Effector memory CD8-positive, alpha-beta T cell (primary cell): ENCODE results near the gene FCRL5.
"Not testable (repeated sequence)": the region's sequence is repeated elsewhere in the genome, so short reads cannot be mapped to it uniquely, and the experiment has no call there.

Source experiments
- ATAC-seq: fragments of 150-1000 bp; cut with Tn5 transposase; replicated peaks from 2 replicates; pipeline ENCODE4 v1.10.0; 2021; ENCODE audit warnings: mild to moderate bottlenecking, moderate library complexity
- DNase-seq, 3 experiments: peaks; one replicate each; pipeline ENCODE4 v3.0.0; 2021
- H3K27ac Mint-ChIP-seq, 2 donors: one replicate each; pipeline ENCODE4 v1.8.0; 2022; ENCODE audit warnings: mild to moderate bottlenecking in 2 of 2, mixed read lengths in 2 of 2, moderate library complexity in 2 of 2
- H3K27me3 Mint-ChIP-seq, 2 donors: one replicate each; pipeline ENCODE4 v1.8.0; 2022; ENCODE audit warnings: mixed read lengths in 2 of 2
- H3K36me3 Mint-ChIP-seq: one replicate; pipeline ENCODE4 v1.8.0; 2022; ENCODE audit warnings: mild to moderate bottlenecking, moderate library complexity, mixed read lengths; ENCODE audit not compliant: insufficient read depth
- H3K4me1 Mint-ChIP-seq, 2 donors: one replicate each; pipeline ENCODE4 v1.8.0; 2022; ENCODE audit warnings: low read depth in 2 of 2, mixed read lengths in 2 of 2
- H3K4me3 Mint-ChIP-seq, 2 donors: one replicate each; pipeline ENCODE4 v1.8.0; 2022; ENCODE audit warnings: mild to moderate bottlenecking in 2 of 2, mixed read lengths in 2 of 2, moderate library complexity in 2 of 2
- H3K9me3 Mint-ChIP-seq, 2 donors: one replicate each; pipeline ENCODE4 v1.8.0; 2022; ENCODE audit warnings: mixed read lengths in 2 of 2

FCRL5 gene

GRCh38 chr1:157566484-157567300 lies 14.4 kb upstream of the FCRL5 start:
- Mint-ChIP-seq H3K36me3 (no peaks in the 10 kb centered on the region), H3K27me3 (peaks cover 41 to 58% of the 10 kb centered on the region in 2 donors), H3K9me3 (no peaks in the 10 kb centered on the region), H3K4me3 (no peak overlapping the region), H3K27ac (no peak overlapping the region), H3K4me1 (peaks cover 0 to 3% of the 10 kb centered on the region in 2 donors)
- ATAC-seq: no peak
- DNase-seq: no peak

- DNase-seq (no peak), ATAC-seq (no peak)
- no peaks in the 10 kb centered on the region for H3K9me3 Mint-ChIP-seq
- peaks cover 0 to 3% of the 10 kb centered on the region in 2 donors for H3K4me1 Mint-ChIP-seq
- H3K36me3 Mint-ChIP-seq: no peaks in the 10 kb centered on the region
- peaks cover 49 to 53% of the 10 kb centered on the region in 2 donors for H3K27me3 Mint-ChIP-seq
- no peak overlapping the region for H3K27ac Mint-ChIP-seq
- no peak overlapping the region for H3K4me3 Mint-ChIP-seq
Measured at GRCh38 chr1:157562515-157562914, 10.2 kb upstream of the FCRL5 start.

GRCh38 chr1:157558119-157558518 lies 5.8 kb upstream of the FCRL5 start:
- Mint-ChIP-seq H3K4me1 (peaks cover 0 to 3% of the 10 kb centered on the region in 2 donors), H3K27me3 (peaks cover 25 to 33% of the 10 kb centered on the region in 2 donors), H3K9me3 (no peaks in the 10 kb centered on the region), H3K27ac (no peak overlapping the region), H3K36me3 (no peaks in the 10 kb centered on the region), H3K4me3 (no peak overlapping the region)
- DNase-seq (no peak), ATAC-seq (no peak)

- ATAC-seq, H3K9me3 Mint-ChIP-seq, H3K4me1 Mint-ChIP-seq, H3K36me3 Mint-ChIP-seq, DNase-seq, H3K4me3 Mint-ChIP-seq, H3K27ac Mint-ChIP-seq: not testable (repeated sequence)
- peaks cover 29 to 40% of the 10 kb centered on the region in 2 donors for H3K27me3 Mint-ChIP-seq
Measured at GRCh38 chr1:157548081-157548480, 4.2 kb downstream of the FCRL5 start.

- Mint-ChIP-seq H3K4me1 (no peaks in the 10 kb centered on the region), H3K4me3 (no peak overlapping the region), H3K27me3 (peaks cover 49 to 67% of the 10 kb centered on the region in 2 donors), H3K27ac (no peak overlapping the region), H3K9me3 (no peaks in the 10 kb centered on the region), H3K36me3 (no peaks in the 10 kb centered on the region)
- ATAC-seq: no peak
- no peak for DNase-seq
Measured at GRCh38 chr1:157542676-157543075, 9.6 kb downstream of the FCRL5 start.

GRCh38 chr1:157540852-157541251 lies 11.5 kb downstream of the FCRL5 start:
- Mint-ChIP-seq H3K4me3 (no peak overlapping the region), H3K27me3 (peaks cover 55 to 67% of the 10 kb centered on the region in 2 donors), H3K27ac (no peak overlapping the region), H3K9me3 (no peaks in the 10 kb centered on the region), H3K36me3 (no peaks in the 10 kb centered on the region), H3K4me1 (no peaks in the 10 kb centered on the region)
- ATAC-seq (no peak), DNase-seq (no peak)

GRCh38 chr1:157540160-157540748 lies 12.1 kb downstream of the FCRL5 start:
- Mint-ChIP-seq H3K4me1 (no peaks in the 10 kb centered on the region), H3K36me3 (no peaks in the 10 kb centered on the region), H3K27me3 (peaks cover 55 to 69% of the 10 kb centered on the region in 2 donors), H3K27ac (no peak overlapping the region), H3K9me3 (no peaks in the 10 kb centered on the region), H3K4me3 (no peak overlapping the region)
- no peak for DNase-seq
- no peak for ATAC-seq

- peaks cover 52 to 75% of the 10 kb centered on the region in 2 donors for H3K27me3 Mint-ChIP-seq
- H3K4me1 Mint-ChIP-seq: no peaks in the 10 kb centered on the region
- DNase-seq (no peak), ATAC-seq (no peak)
- H3K4me3 Mint-ChIP-seq: no peak overlapping the region
- H3K36me3 Mint-ChIP-seq: no peaks in the 10 kb centered on the region
- H3K27ac Mint-ChIP-seq: no peak overlapping the region
- no peaks in the 10 kb centered on the region for H3K9me3 Mint-ChIP-seq
Measured at GRCh38 chr1:157539568-157539967, 12.7 kb downstream of the FCRL5 start.

GRCh38 chr1:157532569-157532968 lies 19.7 kb downstream of the FCRL5 start:
- no peaks in the 10 kb centered on the region for H3K4me1 Mint-ChIP-seq
- no peak for ATAC-seq
- DNase-seq: no peak
- no peaks in the 10 kb centered on the region for H3K36me3 Mint-ChIP-seq
- H3K9me3 Mint-ChIP-seq: no peaks in the 10 kb centered on the region
- H3K4me3 Mint-ChIP-seq: no peak overlapping the region
- H3K27me3 Mint-ChIP-seq: peaks cover 31 to 45% of the 10 kb centered on the region in 2 donors
- H3K27ac Mint-ChIP-seq: no peak overlapping the region

DNA sequence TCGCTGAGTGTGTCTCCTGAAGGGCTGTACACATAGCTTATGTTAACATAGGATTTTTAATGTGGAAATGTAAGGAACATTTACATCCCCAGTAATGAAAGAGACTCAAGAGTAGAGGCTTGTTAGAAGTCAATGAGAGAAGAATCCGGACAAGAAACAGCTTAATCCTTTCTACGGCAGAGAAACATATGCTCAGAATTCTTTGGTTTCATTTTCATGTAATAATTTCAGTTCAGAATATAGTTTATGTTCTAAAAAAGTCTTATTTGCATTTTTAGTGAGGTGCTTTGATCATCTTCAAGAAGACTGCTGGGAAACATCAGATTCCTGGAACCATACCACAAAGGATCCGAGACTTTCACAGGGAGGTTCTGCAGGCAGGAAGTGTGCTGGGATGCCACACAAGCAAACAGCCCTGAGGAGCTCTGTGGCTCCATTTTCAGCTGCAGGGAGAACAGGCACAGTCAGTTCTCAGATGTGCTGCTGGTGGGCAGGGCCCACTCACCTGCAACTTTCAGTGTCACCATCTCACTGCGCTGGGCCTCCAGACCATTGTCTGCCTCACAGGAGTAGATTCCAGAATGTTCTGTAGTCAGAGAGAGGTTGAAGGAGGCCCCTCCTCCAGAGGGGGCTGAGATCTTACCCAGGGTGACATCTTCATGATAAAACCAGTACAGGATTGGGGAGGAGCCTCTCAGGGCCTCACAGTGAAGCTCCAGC lies 28.4 kb downstream of the FCRL5 start:
- peaks cover 15 to 19% of the 10 kb centered on the region in 2 donors for H3K27me3 Mint-ChIP-seq
- no peak overlapping the region for H3K4me3 Mint-ChIP-seq

GRCh38 chr1:157521056-157521455 lies 31.3 kb downstream of the FCRL5 start:
- Mint-ChIP-seq H3K9me3 (no peaks in the 10 kb centered on the region), H3K36me3 (no peaks in the 10 kb centered on the region), H3K4me3 (no peak overlapping the region), H3K27ac (no peak overlapping the region), H3K4me1 (no peaks in the 10 kb centered on the region), H3K27me3 (peaks cover 11 to 23% of the 10 kb centered on the region in 2 donors)
- no peak for DNase-seq
- no peak for ATAC-seq

More for the DNA sequence above, 28.4 kb downstream of the FCRL5 start:
- no peaks in the 10 kb centered on the region for H3K9me3 Mint-ChIP-seq
- DNase-seq (no peak), ATAC-seq (no peak)
- H3K36me3 Mint-ChIP-seq: no peaks in the 10 kb centered on the region
- H3K27ac Mint-ChIP-seq: no peak overlapping the region
- H3K4me1 Mint-ChIP-seq: no peaks in the 10 kb centered on the region

GRCh38 chr1:157520386-157520935 lies 31.9 kb downstream of the FCRL5 start:
- H3K4me1 Mint-ChIP-seq: no peaks in the 10 kb centered on the region
- peaks cover 11 to 23% of the 10 kb centered on the region in 2 donors for H3K27me3 Mint-ChIP-seq
- ATAC-seq: no peak

GRCh38 chr1:157519451-157519850 lies 32.9 kb downstream of the FCRL5 start:
- H3K4me1 Mint-ChIP-seq: no peaks in the 10 kb centered on the region
- no peak for ATAC-seq
- peaks cover 11 to 23% of the 10 kb centered on the region in 2 donors for H3K27me3 Mint-ChIP-seq

More at GRCh38 chr1:157520386-157520935, 31.9 kb downstream of the FCRL5 start:
- no peak for DNase-seq
- Mint-ChIP-seq H3K27ac (no peak overlapping the region), H3K4me3 (no peak overlapping the region), H3K9me3 (no peaks in the 10 kb centered on the region), H3K36me3 (no peaks in the 10 kb centered on the region)

More at GRCh38 chr1:157519451-157519850, 32.9 kb downstream of the FCRL5 start:
- H3K27ac Mint-ChIP-seq: no peak overlapping the region
- H3K4me3 Mint-ChIP-seq: no peak overlapping the region
- no peak for DNase-seq
- H3K9me3 Mint-ChIP-seq: no peaks in the 10 kb centered on the region
- no peaks in the 10 kb centered on the region for H3K36me3 Mint-ChIP-seq
